Stomach (tissue), 4 donors: ENCODE data around the gene ODC1.

Source experiments
- CTCF ChIP-seq, 7 experiments: fragments of 450-650 bp in 4 of 7; fragments of 200-600 bp in 3 of 7; sonication (generic) in 3 of 7; IDR thresholded peaks; one replicate each; pipeline ENCODE4 v1.5.1; 2016 to 2019; ENCODE audit warnings: antibody characterized with exemption in 7 of 7, control low read depth in 2 of 7, mild to moderate bottlenecking in 1 of 7
- EP300 ChIP-seq: sonication (generic); formaldehyde crosslinking; IDR thresholded peaks from one replicate; pipeline ENCODE4 v1.6.1; 2017; ENCODE audit warnings: antibody characterized with exemption
- POLR2AphosphoS5 ChIP-seq, 3 donors: sonication (generic); formaldehyde crosslinking; IDR thresholded peaks; one replicate each; pipeline ENCODE4 v1.6.1; 2016; ENCODE audit warnings: antibody characterized with exemption in 3 of 3

GRCh38 chr2:10452312-10452711 is 4.2 kb upstream of the ODC1 start:
- TF ChIP-seq CTCF (IDR thresholded peaks at IDR 0.05) (no peak), EP300 (no peak), POLR2AphosphoS5 (IDR thresholded peaks at IDR 0.05) (peak; percentile 18 to 80 (median 49))
